Activated CD8-positive, alpha-beta memory T cell treated with anti-CD3 and anti-CD28 coated beads, Interleukin-2, amount 50 U/mL, for 1 hour (primary cell): Measurements from ENCODE around the gene CA9.

Experiments
- DNase-seq: peaks from one replicate; pipeline ENCODE4 v3.0.0-alpha.2; 2020; ENCODE audit errors: extremely low read depth

CA9 gene

DNA sequence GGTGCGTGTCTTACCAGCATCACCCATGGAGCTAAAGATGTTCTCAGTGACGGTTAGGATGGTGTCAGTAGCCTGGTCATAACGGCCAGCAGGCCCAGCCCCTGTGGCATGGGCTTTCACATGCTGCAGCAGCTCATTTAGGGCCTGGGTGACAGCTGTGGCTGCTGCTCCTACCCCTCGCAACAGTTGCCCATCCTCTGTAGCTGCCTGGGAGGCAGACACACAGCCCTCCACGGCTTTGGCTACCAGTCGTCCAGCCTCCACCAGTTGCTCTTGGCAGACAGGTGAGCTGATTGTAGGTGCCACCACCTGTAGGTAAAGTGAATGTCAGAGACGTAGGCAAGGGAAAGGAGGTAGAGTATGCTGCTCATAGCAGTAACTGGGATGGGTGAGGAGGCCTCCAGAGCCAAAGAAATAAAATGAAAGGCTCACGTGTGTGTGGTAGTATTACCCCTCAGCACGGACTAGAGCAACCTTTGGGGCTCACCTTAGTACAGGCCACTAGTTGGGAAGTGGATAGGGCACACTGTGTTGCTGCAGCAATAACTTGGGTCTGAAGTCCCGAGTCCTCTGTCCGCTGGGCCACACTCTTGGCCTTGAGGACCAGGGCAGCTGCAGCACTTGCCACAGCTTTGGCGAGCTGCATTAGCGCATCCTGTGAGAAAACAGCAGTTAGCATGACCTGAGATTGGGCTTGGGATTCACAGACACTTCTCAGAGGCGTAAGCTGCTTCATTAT lies 43.6 kb downstream of the CA9 start:
- no peak for DNase-seq

DNA sequence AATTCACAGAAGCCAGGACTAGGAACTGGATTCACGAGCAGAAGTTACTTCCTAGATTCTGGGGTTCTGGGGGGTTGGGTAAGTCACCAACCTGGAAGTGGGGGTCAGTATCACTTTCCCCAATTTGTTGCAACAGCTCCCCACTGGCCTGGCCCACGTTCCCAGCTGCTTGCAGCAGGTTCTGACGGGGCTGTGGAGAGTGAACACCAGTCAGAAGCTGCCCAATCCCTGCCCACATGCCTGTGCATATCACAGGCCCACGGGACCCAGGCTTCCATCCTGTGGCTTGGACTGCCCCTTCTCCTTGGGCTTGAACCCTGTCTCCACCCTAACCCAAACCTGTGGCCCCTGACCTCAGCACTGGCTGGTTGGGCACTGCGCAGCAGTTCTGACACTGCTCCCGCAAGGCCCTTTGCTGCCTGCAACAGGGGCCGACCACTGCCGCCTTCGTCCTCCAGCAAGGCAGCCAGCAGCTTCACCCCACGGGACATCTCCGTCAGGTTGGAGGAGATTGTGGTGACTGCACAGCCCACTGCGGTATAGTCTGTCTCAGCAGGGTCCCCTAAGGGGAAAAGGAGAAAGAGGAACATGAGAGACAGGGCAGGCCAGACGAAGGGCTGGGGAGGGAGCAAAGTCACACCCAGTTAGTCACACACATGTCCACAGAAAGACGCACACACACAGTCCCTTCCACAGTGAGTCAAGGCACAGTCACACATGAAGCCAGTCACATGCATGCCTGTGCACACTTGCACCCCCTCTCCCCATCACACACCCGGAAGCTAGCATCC lies 45.2 kb downstream of the CA9 start:
- no peak for DNase-seq

DNA sequence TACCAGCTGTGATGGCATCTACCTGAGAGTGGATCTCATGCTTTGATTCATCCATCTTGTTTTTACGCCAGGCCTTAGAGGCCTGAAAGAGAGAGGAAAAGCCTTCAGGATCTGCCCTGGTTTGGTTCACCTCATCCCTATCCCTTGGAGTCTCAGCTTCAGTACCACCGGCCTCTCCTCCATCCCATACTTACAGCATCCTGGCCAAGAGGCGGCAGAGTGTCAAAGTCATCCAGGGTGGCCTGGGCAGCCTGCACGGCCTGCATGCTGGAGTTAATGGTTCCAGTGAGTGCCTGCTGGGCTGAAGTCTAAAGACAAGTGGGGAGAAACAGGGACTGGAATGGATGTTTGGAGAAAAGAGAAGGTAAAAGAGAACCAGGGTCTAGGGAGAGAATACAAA lies 45.8 kb downstream of the CA9 start:
- DNase-seq, result no peak

GRCh38 chr9:35723426-35723825 lies 49.7 kb downstream of the CA9 start:
- DNase-seq, result no peak

- no peak for DNase-seq
These were observed 50.2 kb downstream of the CA9 start for GRCh38 chr9:35723908-35724307.

- no peak for DNase-seq
These were observed 51.6 kb downstream of the CA9 start for GRCh38 chr9:35725362-35725761.

DNA sequence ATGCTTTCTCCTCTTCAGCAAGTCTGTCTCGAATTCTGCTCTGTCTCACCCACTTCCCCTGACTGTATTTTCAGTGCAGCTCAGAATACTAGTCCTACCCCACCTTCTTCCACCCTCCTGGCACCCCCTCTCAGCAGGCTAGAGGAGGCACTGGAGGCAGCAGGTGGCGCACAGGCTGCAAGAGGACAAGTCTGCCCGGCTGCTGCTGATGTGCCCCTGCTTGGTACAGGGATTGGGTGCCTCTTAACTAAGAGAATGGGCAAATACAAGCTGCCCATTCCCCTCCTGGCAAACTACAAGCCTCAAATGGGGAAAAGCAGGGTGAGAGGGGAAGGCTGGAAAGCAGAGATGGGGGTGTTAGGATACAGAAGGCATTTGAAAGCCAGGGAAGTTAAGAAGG lies 53.2 kb downstream of the CA9 start:
- no peak for DNase-seq

DNA sequence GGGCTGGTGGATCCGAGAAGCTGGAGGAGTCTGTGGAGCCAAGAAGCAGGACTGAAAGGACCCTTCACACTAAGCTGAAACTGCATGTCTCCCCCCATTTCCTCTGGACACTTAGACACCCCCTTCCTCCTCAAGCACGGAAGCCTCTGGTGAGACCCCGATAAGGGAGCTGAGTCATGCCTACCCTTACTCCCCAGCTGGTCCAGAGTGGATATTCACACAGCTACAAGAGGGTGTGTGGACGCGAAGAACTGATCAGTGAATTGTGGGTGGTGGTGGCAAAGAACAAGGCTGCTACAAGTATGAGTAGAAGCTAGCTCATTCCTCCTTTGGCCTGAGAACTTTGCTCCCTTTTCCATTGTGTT lies 53.9 kb downstream of the CA9 start:
- no peak for DNase-seq

- no peak for DNase-seq
These were observed 54.6 kb downstream of the CA9 start for GRCh38 chr9:35728041-35728971.

DNA sequence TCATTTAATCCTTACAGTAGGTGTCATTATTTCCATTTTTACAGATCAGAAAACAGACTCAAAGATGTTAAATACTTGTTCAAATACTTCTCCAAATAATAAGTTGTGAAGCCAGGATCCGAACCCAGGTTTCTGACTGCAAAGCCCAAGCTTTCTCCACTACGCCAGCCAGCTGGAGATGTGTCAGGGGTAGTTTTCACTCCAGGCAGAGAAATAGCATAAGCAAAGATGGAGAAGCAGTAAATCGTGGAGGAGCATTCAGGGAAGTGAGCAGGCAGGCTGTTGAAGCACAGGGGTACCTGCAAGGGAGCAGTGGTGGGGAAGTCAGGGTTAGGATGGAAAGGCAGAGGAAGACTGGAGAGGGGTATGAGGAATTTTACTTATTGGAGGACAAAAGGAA lies 55.4 kb downstream of the CA9 start:
- DNase-seq, result no peak

- no peak for DNase-seq
These were observed 56.2 kb downstream of the CA9 start for GRCh38 chr9:35729700-35730485.

- no peak for DNase-seq
These were observed 56.7 kb downstream of the CA9 start for GRCh38 chr9:35730486-35730854.
